ENCODE measurements around the gene BICC1.

Gene BICC1

GRCh38 chr10:58555930-58556311 lies 43.2 kb downstream of the BICC1 start:
- in situ Hi-C loops (cut with MboI; ENCODE audit: low pct_unique_long_range_greater_than_20kb, low sequenced_read_pairs), result no loop called here
- no peak for DNase-seq

- no peak for DNase-seq
- in situ Hi-C loops (cut with MboI; ENCODE audit: low pct_unique_long_range_greater_than_20kb, low sequenced_read_pairs), result no loop called here
Measured at GRCh38 chr10:58556516-58557165, 44.0 kb downstream of the BICC1 start.

- in situ Hi-C loops (cut with MboI; ENCODE audit: low pct_unique_long_range_greater_than_20kb, low sequenced_read_pairs), result no loop called here
- DNase-seq, result no peak
Measured at GRCh38 chr10:58557714-58558113, 45.0 kb downstream of the BICC1 start.

DNA sequence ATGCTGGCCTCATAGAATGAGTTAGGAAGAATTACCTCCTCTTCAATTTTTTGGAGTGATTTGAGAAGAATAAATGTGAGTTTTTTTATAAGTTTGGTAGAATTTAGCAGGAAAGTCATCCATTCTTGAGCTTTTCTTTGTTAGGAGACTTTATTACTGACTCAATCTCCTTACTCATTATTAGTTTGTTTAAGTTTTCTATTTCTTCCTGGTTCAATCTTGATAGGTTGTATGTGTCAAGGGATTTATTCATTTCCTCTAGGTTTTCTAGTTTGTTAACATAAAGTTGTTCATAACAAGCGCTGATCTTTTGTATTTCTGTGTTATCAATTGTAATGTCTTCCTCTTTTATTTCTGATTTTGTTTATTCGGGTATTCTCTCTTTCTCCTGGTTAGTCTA lies 47.4 kb downstream of the BICC1 start:
- DNase-seq, result no peak
- in situ Hi-C loops (cut with MboI; ENCODE audit: low pct_unique_long_range_greater_than_20kb, low sequenced_read_pairs), result no loop called here

GRCh38 chr10:58565271-58565670 lies 52.6 kb downstream of the BICC1 start:
- DNase-seq, result no peak
- in situ Hi-C loops (cut with MboI; ENCODE audit: low pct_unique_long_range_greater_than_20kb, low sequenced_read_pairs), result no loop called here

- DNase-seq, result no peak
- in situ Hi-C loops (cut with MboI; ENCODE audit: low pct_unique_long_range_greater_than_20kb, low sequenced_read_pairs), result no loop called here
Measured at GRCh38 chr10:58567652-58568051, 55.0 kb downstream of the BICC1 start.

DNA sequence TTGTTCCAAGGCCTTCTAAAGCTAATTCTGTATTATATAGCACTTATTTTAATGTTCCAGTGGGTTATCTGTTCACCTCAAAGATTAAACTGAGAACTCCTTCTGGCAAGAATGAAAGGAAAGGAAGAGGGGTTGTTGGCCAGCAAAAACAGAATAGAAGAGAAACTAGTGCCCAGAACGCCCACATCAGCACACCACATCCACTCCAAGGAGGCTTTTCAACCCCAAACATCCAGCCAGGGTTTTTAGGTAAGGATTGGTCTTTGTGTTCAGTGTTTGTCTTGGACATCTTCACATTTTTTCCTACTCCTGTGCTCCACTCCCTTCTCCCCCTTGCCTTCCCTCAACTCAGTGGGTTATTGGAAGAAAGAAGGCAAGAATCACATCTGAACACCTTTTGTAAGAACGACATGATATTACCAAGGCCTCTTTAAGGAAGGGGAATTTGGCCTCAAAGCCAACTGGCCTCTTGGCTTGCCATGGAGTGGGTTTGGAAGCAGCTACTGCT lies 55.8 kb downstream of the BICC1 start:
- no peak for DNase-seq
- in situ Hi-C loops (cut with MboI; ENCODE audit: low pct_unique_long_range_greater_than_20kb, low sequenced_read_pairs), result no loop called here

GRCh38 chr10:58570307-58570723 lies 57.6 kb downstream of the BICC1 start:
- in situ Hi-C loops (cut with MboI; ENCODE audit: low pct_unique_long_range_greater_than_20kb, low sequenced_read_pairs), result no loop called here
- DNase-seq, result no peak

GRCh38 chr10:58570979-58571378 lies 58.3 kb downstream of the BICC1 start:
- no peak for DNase-seq
- in situ Hi-C loops (cut with MboI; ENCODE audit: low pct_unique_long_range_greater_than_20kb, low sequenced_read_pairs), result no loop called here

DNA sequence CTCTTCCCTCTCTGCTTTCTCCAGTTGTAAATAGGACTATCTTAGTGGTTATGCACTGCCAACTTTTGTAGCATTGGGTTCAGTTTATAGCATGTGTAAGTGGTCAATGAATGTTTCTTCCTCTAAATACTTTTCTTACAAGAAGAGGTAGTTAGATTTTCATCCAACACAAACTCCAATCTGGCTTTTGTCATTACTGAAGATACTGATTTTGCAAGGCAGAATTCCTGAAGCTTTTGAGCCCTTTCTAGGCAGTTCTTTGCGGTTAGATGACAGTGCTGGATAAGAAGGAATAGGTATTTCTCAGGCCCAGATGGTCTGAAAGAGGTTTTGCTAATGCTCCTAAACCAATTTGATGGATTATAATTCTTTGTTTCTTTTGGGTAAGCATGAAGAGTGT lies 60.5 kb downstream of the BICC1 start:
- DNase-seq, result no peak
- in situ Hi-C loops (cut with MboI; ENCODE audit: low pct_unique_long_range_greater_than_20kb, low sequenced_read_pairs), result no loop called here

DNA sequence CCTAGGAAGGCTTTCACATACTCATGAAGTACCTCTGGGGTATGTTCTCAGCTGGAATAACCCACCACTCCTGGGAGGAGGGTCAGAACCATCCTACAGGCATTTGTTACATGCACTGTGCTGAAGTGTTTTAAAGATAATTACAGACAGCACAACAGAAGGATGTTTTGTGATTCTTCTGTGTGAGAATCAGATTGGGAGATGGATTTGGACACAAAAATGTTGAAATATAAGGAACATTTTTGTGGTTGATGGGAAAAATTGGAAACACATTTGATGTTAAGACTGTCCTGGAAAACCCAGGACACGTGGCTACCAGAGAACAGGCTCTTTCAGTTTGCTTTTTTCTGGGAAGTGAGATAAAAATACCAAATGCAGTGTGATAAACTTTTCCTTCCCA lies 61.4 kb downstream of the BICC1 start:
- no peak for DNase-seq
- in situ Hi-C loops (cut with MboI; ENCODE audit: low pct_unique_long_range_greater_than_20kb, low sequenced_read_pairs), result no loop called here

GRCh38 chr10:58575491-58575890 lies 62.8 kb downstream of the BICC1 start:
- no peak for DNase-seq
- in situ Hi-C loops (cut with MboI; ENCODE audit: low pct_unique_long_range_greater_than_20kb, low sequenced_read_pairs), result no loop called here

DNA sequence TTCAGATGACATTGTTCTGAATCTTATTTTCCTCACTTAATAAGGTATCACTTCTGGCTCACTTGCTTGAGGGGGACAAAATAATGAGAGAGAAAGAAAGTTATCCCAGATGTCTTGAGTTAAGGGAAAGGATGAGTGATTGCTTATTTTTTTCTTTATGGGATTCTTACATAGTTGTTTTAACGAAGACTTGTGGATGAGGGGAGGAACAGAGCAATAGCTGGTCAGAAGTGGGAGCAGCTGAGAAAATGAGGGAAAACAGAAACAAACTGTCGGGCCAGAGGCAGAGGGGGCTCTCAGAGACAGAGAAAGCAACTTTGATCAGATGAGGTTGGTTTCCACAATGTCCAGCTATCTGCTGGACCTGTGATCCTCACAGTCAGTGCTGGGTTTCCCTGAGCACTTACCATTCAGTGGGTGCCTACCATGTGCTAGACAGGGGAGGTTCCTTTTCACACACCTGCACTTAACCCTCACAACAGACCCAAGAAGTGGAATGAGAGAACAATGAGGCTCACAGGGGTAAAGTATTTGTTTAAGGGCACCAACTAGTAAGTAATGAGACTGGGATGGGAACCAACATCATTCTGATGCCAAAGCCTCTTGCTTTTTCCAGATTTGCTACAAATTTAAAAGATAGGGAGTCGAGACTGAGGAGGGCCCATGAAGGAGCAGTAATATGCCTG lies 64.2 kb downstream of the BICC1 start:
- in situ Hi-C loops (cut with MboI; ENCODE audit: low pct_unique_long_range_greater_than_20kb, low sequenced_read_pairs), result no loop called here
- no peak for DNase-seq

- peak; percentile 69 for DNase-seq
- in situ Hi-C loops (cut with MboI; ENCODE audit: low pct_unique_long_range_greater_than_20kb, low sequenced_read_pairs), result no loop called here
Measured at GRCh38 chr10:58577437-58577777, 64.7 kb downstream of the BICC1 start.

- no peak for DNase-seq
Measured at GRCh38 chr10:58578366-58578765, 65.7 kb downstream of the BICC1 start.

GRCh38 chr10:58579011-58579655 lies 66.5 kb downstream of the BICC1 start:
- in situ Hi-C loops (cut with MboI; ENCODE audit: low pct_unique_long_range_greater_than_20kb, low sequenced_read_pairs), result no loop called here

More at GRCh38 chr10:58578366-58578765, 65.7 kb downstream of the BICC1 start:
- in situ Hi-C loops (cut with MboI; ENCODE audit: low pct_unique_long_range_greater_than_20kb, low sequenced_read_pairs), result no loop called here

DNA sequence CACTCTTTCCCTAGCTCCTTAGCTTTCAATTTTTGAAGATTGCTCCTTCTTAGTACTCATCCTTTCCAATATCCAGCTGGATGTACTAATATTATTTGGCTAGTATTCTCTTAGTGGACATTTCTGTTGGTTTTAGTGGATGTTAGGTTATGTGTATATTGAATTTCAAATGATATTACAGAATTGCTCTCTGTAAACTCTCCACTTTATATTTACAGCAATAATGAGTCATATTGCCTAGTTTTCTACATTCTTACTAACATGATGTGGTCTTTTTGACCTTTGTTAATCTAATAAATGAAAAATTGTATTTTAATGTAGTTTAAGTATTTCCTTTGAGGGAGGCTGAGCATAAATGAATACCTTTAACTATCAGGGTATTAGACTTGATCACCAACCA lies 69.4 kb downstream of the BICC1 start:
- in situ Hi-C loops (cut with MboI; ENCODE audit: low pct_unique_long_range_greater_than_20kb, low sequenced_read_pairs), result no loop called here
- no peak for DNase-seq

More at GRCh38 chr10:58579011-58579655, 66.5 kb downstream of the BICC1 start:
- DNase-seq, result no peak

- peak; percentile 69 for DNase-seq
- in situ Hi-C loops (cut with MboI; ENCODE audit: low pct_unique_long_range_greater_than_20kb, low sequenced_read_pairs), result no loop called here
Measured at GRCh38 chr10:58585435-58585834, 72.8 kb downstream of the BICC1 start.

DNA sequence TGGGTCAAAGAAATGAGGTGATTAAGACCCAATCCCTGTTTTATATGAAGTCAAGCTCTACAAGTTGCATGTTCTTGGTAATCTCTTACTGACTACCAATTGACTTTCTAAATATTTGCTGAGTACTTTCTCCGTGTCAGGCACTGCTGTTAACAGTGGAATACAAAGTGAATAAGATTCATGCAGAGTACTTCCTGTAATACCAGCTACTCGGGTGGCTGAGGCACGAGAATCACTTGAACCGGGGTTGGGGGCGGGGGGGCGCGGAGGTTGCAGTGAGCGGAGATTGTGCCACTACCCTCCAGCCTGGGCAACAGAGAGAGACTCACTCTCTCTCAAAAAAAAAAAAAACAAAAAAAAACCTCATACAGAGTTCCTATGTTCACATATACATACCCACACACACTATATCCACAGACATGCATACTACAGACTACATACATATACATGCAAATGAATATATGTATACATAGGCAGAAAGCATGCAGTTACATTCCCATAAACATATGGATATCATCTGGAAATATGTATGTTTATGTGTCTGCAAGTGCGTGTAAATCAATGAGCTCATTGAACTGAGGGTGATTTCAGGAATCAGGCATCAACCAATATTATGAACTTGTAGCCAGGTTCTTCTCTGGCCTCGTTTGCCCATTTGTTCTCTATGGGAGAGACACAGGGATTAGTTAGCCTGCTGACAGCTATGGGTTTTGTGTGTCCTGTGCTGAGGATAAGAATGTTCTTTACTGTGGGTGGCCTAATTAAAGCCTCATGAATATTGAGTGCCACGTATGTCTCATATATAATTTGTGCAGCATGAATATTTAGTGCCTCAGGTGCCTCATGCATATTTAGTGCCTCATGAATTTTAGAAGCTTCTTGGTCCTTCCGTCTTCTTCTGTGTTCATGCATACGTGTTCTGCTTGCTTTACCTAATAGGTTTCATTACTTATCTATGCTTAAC lies 73.9 kb downstream of the BICC1 start:
- no peak for DNase-seq
- in situ Hi-C loops (cut with MboI; ENCODE audit: low pct_unique_long_range_greater_than_20kb, low sequenced_read_pairs), result no loop called here
